NCI-H1694 (cell line): ENCODE results near the gene EXOC2.

Source experiments
- DNase-seq: peaks from one replicate; lab custom pipeline; 2025; lab: John Stamatoyannopoulos, UW

EXOC2 gene

GRCh38 chr6:498795-499231, 194.1 kb downstream of the EXOC2 start:
- DNase-seq = no peak

GRCh38 chr6:497258-497657, 195.7 kb downstream of the EXOC2 start:
- no peak for DNase-seq

GRCh38 chr6:496649-497048, 196.3 kb downstream of the EXOC2 start:
- no peak for DNase-seq

GRCh38 chr6:494394-494793, 198.5 kb downstream of the EXOC2 start:
- no peak for DNase-seq

GRCh38 chr6:493840-494239, 199.1 kb downstream of the EXOC2 start:
- no peak for DNase-seq

- DNase-seq = no peak
Observed at GRCh38 chr6:492816-493414, 200.0 kb downstream of the EXOC2 start.

- no peak for DNase-seq
Observed at GRCh38 chr6:492178-492577, 200.8 kb downstream of the EXOC2 start.

GRCh38 chr6:491233-491632, 201.7 kb downstream of the EXOC2 start:
- DNase-seq = no peak

- DNase-seq = no peak
Observed at GRCh38 chr6:490251-491037, 202.5 kb downstream of the EXOC2 start.

- DNase-seq = no peak
Observed at GRCh38 chr6:489762-490161, 203.2 kb downstream of the EXOC2 start.

- no peak for DNase-seq
Observed at GRCh38 chr6:489001-489400, 203.9 kb downstream of the EXOC2 start.

- no peak for DNase-seq
Observed at GRCh38 chr6:487956-488355, 205.0 kb downstream of the EXOC2 start.

GRCh38 chr6:485655-486170, 207.2 kb downstream of the EXOC2 start:
- no peak for DNase-seq

GRCh38 chr6:484746-485145, 208.2 kb downstream of the EXOC2 start:
- no peak for DNase-seq

- DNase-seq = no peak
Observed at GRCh38 chr6:484086-484745, 208.7 kb downstream of the EXOC2 start.

- DNase-seq = no peak
Observed at GRCh38 chr6:475314-475713, 217.6 kb downstream of the EXOC2 start.

- DNase-seq = no peak
Observed at GRCh38 chr6:474453-475185, 218.3 kb downstream of the EXOC2 start.

GRCh38 chr6:473768-474452, 219.0 kb downstream of the EXOC2 start:
- DNase-seq = no peak

- DNase-seq = no peak
Observed at GRCh38 chr6:473356-473755, 219.6 kb downstream of the EXOC2 start.

- no peak for DNase-seq
Observed at GRCh38 chr6:470901-471448, 222.0 kb downstream of the EXOC2 start.
